ENCODE measurements around the gene RNF126.

DNA sequence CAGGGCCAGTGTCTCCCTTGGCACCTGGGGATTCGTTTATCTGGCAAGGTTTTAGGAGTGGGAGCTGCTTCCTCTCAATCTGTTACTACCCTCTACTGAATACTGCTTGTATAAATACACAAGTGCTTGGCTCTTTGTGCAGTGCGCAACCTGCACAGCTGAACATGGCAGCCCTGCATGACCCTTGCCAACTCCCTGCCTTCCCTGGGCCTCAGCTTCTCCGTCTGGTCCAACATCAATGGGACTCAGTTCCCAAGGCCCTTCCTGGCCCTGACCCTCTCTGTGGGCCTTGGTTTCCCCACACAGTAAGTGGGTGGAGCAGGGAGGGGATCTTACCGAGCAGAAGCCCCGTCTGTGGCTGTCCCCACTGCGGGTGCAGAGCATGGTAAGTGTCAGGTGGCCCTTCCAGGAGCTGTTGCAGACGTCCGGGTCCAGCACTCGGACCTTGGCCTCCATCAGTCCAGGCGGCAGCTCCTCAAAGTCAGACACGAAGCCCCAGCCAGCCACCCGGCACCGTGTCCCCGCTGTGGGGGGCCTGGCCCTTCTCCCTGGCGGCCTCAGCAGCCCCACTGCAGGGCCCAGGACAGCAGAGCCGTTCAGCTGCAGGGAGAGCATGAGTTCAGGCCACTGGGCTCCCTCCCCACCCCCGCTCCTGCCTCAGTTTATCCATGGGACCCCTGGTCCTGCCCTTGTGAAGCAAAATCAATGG is 23.7 kb upstream of the RNF126 start:
- TF ChIP-seq CTCF (optimal IDR thresholded peaks at IDR 0.05 in 1 of 3, IDR thresholded peaks at IDR 0.05 in 1 of 3, conservative IDR thresholded peaks at IDR 0.05 in 1 of 3; ENCODE audit: extremely low read depth in 1 of 3, insufficient read depth in 2 of 3, low read length in 3 of 3) (no peak), EZH2 (IDR thresholded peaks at IDR 0.05; ENCODE audit: low read length) (no peak)
